HG03558 (cell line): Measurements from ENCODE around the gene TWF2.
A peak's percentile ranks its signal among the peaks of the same experiment; 100 is the strongest.

Experiments
- ATAC-seq: cut with Tn5 transposase; IDR thresholded peaks from one replicate; pipeline ENCODE4 v1.9.1; 2021; ENCODE audit warnings: moderate number of reproducible peaks; ENCODE audit not compliant: unreplicated experiment; ENCODE audit errors: extremely low read depth

Gene TWF2

GRCh38 chr3:52226229-52226817 is 12.6 kb downstream of the TWF2 start:
- ATAC-seq: no peak

- peak; percentile 50 for ATAC-seq
Observed at GRCh38 chr3:52225452-52226228, 13.3 kb downstream of the TWF2 start, which contains the start of gene TLR9. TSS of gene TLR9 (minus strand) at chr3:52225645. CDS start at chr3:52225529, 116 bp downstream.

GRCh38 chr3:52223449-52224408 is 15.2 kb downstream of the TWF2 start:
- ATAC-seq: no peak

- ATAC-seq: no peak
Observed at GRCh38 chr3:52222319-52223221, 16.4 kb downstream of the TWF2 start.

GRCh38 chr3:52221563-52222318 is 17.2 kb downstream of the TWF2 start:
- ATAC-seq: no peak

- no peak for ATAC-seq
Observed at GRCh38 chr3:52221141-52221562, 17.8 kb downstream of the TWF2 start.

GRCh38 chr3:52220380-52221026 is 18.5 kb downstream of the TWF2 start:
- ATAC-seq: no peak

- no peak for ATAC-seq
Observed at GRCh38 chr3:52218937-52219650, 19.9 kb downstream of the TWF2 start.

GRCh38 chr3:52218454-52218853 is 20.5 kb downstream of the TWF2 start:
- no peak for ATAC-seq

GRCh38 chr3:52218026-52218425 is 20.9 kb downstream of the TWF2 start:
- ATAC-seq: no peak

- no peak for ATAC-seq
Observed at GRCh38 chr3:52217409-52217805, 21.6 kb downstream of the TWF2 start.

- no peak for ATAC-seq
Observed at GRCh38 chr3:52216585-52217408, 22.2 kb downstream of the TWF2 start.

GRCh38 chr3:52215351-52215750 is 23.6 kb downstream of the TWF2 start:
- no peak for ATAC-seq

GRCh38 chr3:52213901-52214300 is 25.1 kb downstream of the TWF2 start:
- no peak for ATAC-seq

GRCh38 chr3:52213005-52213404 is 26.0 kb downstream of the TWF2 start:
- ATAC-seq: no peak

- ATAC-seq: no peak
Observed at GRCh38 chr3:52211268-52211891, 27.6 kb downstream of the TWF2 start.
